ENCODE results near the gene MAGOHB.

MAGOHB gene

GRCh38 chr12:10636611-10637010, 23.2 kb upstream of the MAGOHB start:
- H3K4ac ChIP-seq (ENCODE audit: low read depth in 1 of 2, low read length in 2 of 2): no peak overlapping the region
- H2BK120ac ChIP-seq (ENCODE audit: low read depth, low read length): no peak overlapping the region
- H3K79me1 ChIP-seq (replicated peaks; ENCODE audit: low read length, poor library complexity, severe bottlenecking): no peaks in the 10 kb centered on the region
- no peak overlapping the region for H2AK5ac ChIP-seq (ENCODE audit: low read length, severe bottlenecking)
- no peak overlapping the region for H3K27ac ChIP-seq (ENCODE audit: low read length, poor library complexity, severe bottlenecking)
- H4K91ac ChIP-seq (ENCODE audit: low read length): no peak overlapping the region
- H3K14ac ChIP-seq (ENCODE audit: low read length in 2 of 2): no peak overlapping the region
- H3K27me3 ChIP-seq (ENCODE audit: control insufficient read depth in 1 of 2, insufficient read depth in 1 of 2, low read length in 2 of 2): no peaks in the 10 kb centered on the region
- H3K18ac ChIP-seq (ENCODE audit: low read depth in 1 of 2, low read length in 2 of 2): no peak overlapping the region
- DNase-seq: no peak
- peaks cover 2% of the 10 kb centered on the region for H3K4me1 ChIP-seq (ENCODE audit: control insufficient read depth, insufficient read depth, low read depth, low read length)
- H3K23ac ChIP-seq (ENCODE audit: low read length in 2 of 2): no peak overlapping the region
- 82% methylated on average over 4 of the region's 6 CpGs for WGBS
- no peak overlapping the region for H2BK5ac ChIP-seq (ENCODE audit: low read depth, low read length, poor library complexity, severe bottlenecking)
- no peaks in the 10 kb centered on the region for H3K9me3 ChIP-seq (ENCODE audit: control insufficient read depth, low read length)
- H4K8ac ChIP-seq (ENCODE audit: low read length): no peak overlapping the region
- H3K9ac ChIP-seq (ENCODE audit: low read length): no peak overlapping the region
- no peak overlapping the region for H2BK15ac ChIP-seq (ENCODE audit: low read depth, poor library complexity, severe bottlenecking)
- H2BK12ac ChIP-seq (ENCODE audit: low read length in 2 of 2): no peak overlapping the region
- no peak overlapping the region for H3K4me3 ChIP-seq (ENCODE audit: insufficient read depth in 1 of 2, low read depth in 1 of 2, low read length in 2 of 2)
- no peak overlapping the region for H3K4me2 ChIP-seq (ENCODE audit: low read length, poor library complexity, severe bottlenecking)
- H3K36me3 ChIP-seq (ENCODE audit: control insufficient read depth in 1 of 2, insufficient read depth in 2 of 2, low read depth in 1 of 2, low read length in 2 of 2): no peaks in the 10 kb centered on the region
- H2AFZ ChIP-seq (ENCODE audit: low read depth, low read length): no peak overlapping the region

GRCh38 chr12:10636124-10636523, 22.7 kb upstream of the MAGOHB start:
- no peak overlapping the region for H4K91ac ChIP-seq (ENCODE audit: low read length)
- no peak overlapping the region for H3K9ac ChIP-seq (ENCODE audit: low read length)
- no peaks in the 10 kb centered on the region for H3K27me3 ChIP-seq (ENCODE audit: control insufficient read depth in 1 of 2, insufficient read depth in 1 of 2, low read length in 2 of 2)
- H3K4me2 ChIP-seq (ENCODE audit: low read length, poor library complexity, severe bottlenecking): no peak overlapping the region
- H2AK5ac ChIP-seq (ENCODE audit: low read length, severe bottlenecking): no peak overlapping the region
- no peak overlapping the region for H3K4me3 ChIP-seq (ENCODE audit: insufficient read depth in 1 of 2, low read depth in 1 of 2, low read length in 2 of 2)
- no peaks in the 10 kb centered on the region for H3K9me3 ChIP-seq (ENCODE audit: control insufficient read depth, low read length)
- no peaks in the 10 kb centered on the region for H3K36me3 ChIP-seq (ENCODE audit: control insufficient read depth in 1 of 2, insufficient read depth in 2 of 2, low read depth in 1 of 2, low read length in 2 of 2)
- no peak overlapping the region for H2BK5ac ChIP-seq (ENCODE audit: low read depth, low read length, poor library complexity, severe bottlenecking)
- H3K4ac ChIP-seq (ENCODE audit: low read depth in 1 of 2, low read length in 2 of 2): no peak overlapping the region
- no peak overlapping the region for H3K23ac ChIP-seq (ENCODE audit: low read length in 2 of 2)
- no peak for DNase-seq
- H3K18ac ChIP-seq (ENCODE audit: low read depth in 1 of 2, low read length in 2 of 2): no peak overlapping the region
- no peak overlapping the region for H2BK12ac ChIP-seq (ENCODE audit: low read length in 2 of 2)
- WGBS: 100% methylated on average over 1 of the region's 3 CpGs
- H3K14ac ChIP-seq (ENCODE audit: low read length in 2 of 2): no peak overlapping the region
- peaks cover 2% of the 10 kb centered on the region for H3K4me1 ChIP-seq (ENCODE audit: control insufficient read depth, insufficient read depth, low read depth, low read length)
- no peak overlapping the region for H2BK120ac ChIP-seq (ENCODE audit: low read depth, low read length)
- H3K27ac ChIP-seq (ENCODE audit: low read length, poor library complexity, severe bottlenecking): no peak overlapping the region
- no peak overlapping the region for H2BK15ac ChIP-seq (ENCODE audit: low read depth, poor library complexity, severe bottlenecking)
- H4K8ac ChIP-seq (ENCODE audit: low read length): no peak overlapping the region
- H2AFZ ChIP-seq (ENCODE audit: low read depth, low read length): no peak overlapping the region
- no peaks in the 10 kb centered on the region for H3K79me1 ChIP-seq (replicated peaks; ENCODE audit: low read length, poor library complexity, severe bottlenecking)

- 97% methylated on average over 2 of the region's 2 CpGs for WGBS
- H3K79me1 ChIP-seq (replicated peaks; ENCODE audit: low read length, poor library complexity, severe bottlenecking): no peaks in the 10 kb centered on the region
These were observed 21.9 kb upstream of the MAGOHB start for GRCh38 chr12:10635306-10635705.

GRCh38 chr12:10634427-10634826, 21.0 kb upstream of the MAGOHB start:
- Histone ChIP-seq H3K23ac (ENCODE audit: low read length in 2 of 2) (no peak overlapping the region), H3K9ac (ENCODE audit: low read length) (no peak overlapping the region), H3K4me2 (ENCODE audit: low read length, poor library complexity, severe bottlenecking) (no peak overlapping the region), H2BK15ac (ENCODE audit: low read depth, poor library complexity, severe bottlenecking) (no peak overlapping the region), H2BK12ac (ENCODE audit: low read length in 2 of 2) (no peak overlapping the region), H2AFZ (ENCODE audit: low read depth, low read length) (no peak overlapping the region), H4K91ac (ENCODE audit: low read length) (no peak overlapping the region), H3K18ac (ENCODE audit: low read depth in 1 of 2, low read length in 2 of 2) (no peak overlapping the region), H2AK5ac (ENCODE audit: low read length, severe bottlenecking) (no peak overlapping the region), H3K79me1 (replicated peaks; ENCODE audit: low read length, poor library complexity, severe bottlenecking) (no peaks in the 10 kb centered on the region), H3K27ac (ENCODE audit: low read length, poor library complexity, severe bottlenecking) (peak overlapping the region; percentile 56), H3K27me3 (ENCODE audit: control insufficient read depth in 1 of 2, insufficient read depth in 1 of 2, low read length in 2 of 2) (no peaks in the 10 kb centered on the region), H3K14ac (ENCODE audit: low read length in 2 of 2) (no peak overlapping the region), H3K9me3 (ENCODE audit: control insufficient read depth, low read length) (no peaks in the 10 kb centered on the region), H3K4me1 (ENCODE audit: control insufficient read depth, insufficient read depth, low read depth, low read length) (peaks cover 2% of the 10 kb centered on the region), H3K36me3 (ENCODE audit: control insufficient read depth in 1 of 2, insufficient read depth in 2 of 2, low read depth in 1 of 2, low read length in 2 of 2) (no peaks in the 10 kb centered on the region), H2BK5ac (ENCODE audit: low read depth, low read length, poor library complexity, severe bottlenecking) (no peak overlapping the region), H4K8ac (ENCODE audit: low read length) (no peak overlapping the region), H3K4ac (ENCODE audit: low read depth in 1 of 2, low read length in 2 of 2) (no peak overlapping the region), H2BK120ac (ENCODE audit: low read depth, low read length) (no peak overlapping the region), H3K4me3 (ENCODE audit: insufficient read depth in 1 of 2, low read depth in 1 of 2, low read length in 2 of 2) (no peak overlapping the region)
- peak; percentile 35 for DNase-seq
- 45% methylated on average over 5 of the region's 5 CpGs for WGBS

More at GRCh38 chr12:10635306-10635705, 21.9 kb upstream of the MAGOHB start:
- H2BK5ac ChIP-seq (ENCODE audit: low read depth, low read length, poor library complexity, severe bottlenecking): no peak overlapping the region
- H2AK5ac ChIP-seq (ENCODE audit: low read length, severe bottlenecking): no peak overlapping the region
- H2AFZ ChIP-seq (ENCODE audit: low read depth, low read length): no peak overlapping the region
- H3K4me3 ChIP-seq (ENCODE audit: insufficient read depth in 1 of 2, low read depth in 1 of 2, low read length in 2 of 2): no peak overlapping the region
- DNase-seq: no peak
- H3K14ac ChIP-seq (ENCODE audit: low read length in 2 of 2): no peak overlapping the region
- H3K9ac ChIP-seq (ENCODE audit: low read length): no peak overlapping the region
- H3K23ac ChIP-seq (ENCODE audit: low read length in 2 of 2): no peak overlapping the region
- no peak overlapping the region for H3K4me2 ChIP-seq (ENCODE audit: low read length, poor library complexity, severe bottlenecking)
- H3K36me3 ChIP-seq (ENCODE audit: control insufficient read depth in 1 of 2, insufficient read depth in 2 of 2, low read depth in 1 of 2, low read length in 2 of 2): no peaks in the 10 kb centered on the region
- no peak overlapping the region for H3K4ac ChIP-seq (ENCODE audit: low read depth in 1 of 2, low read length in 2 of 2)
- no peak overlapping the region for H4K8ac ChIP-seq (ENCODE audit: low read length)
- H3K18ac ChIP-seq (ENCODE audit: low read depth in 1 of 2, low read length in 2 of 2): no peak overlapping the region
- no peak overlapping the region for H2BK15ac ChIP-seq (ENCODE audit: low read depth, poor library complexity, severe bottlenecking)
- H3K4me1 ChIP-seq (ENCODE audit: control insufficient read depth, insufficient read depth, low read depth, low read length): peaks cover 2% of the 10 kb centered on the region
- H2BK12ac ChIP-seq (ENCODE audit: low read length in 2 of 2): no peak overlapping the region
- no peak overlapping the region for H3K27ac ChIP-seq (ENCODE audit: low read length, poor library complexity, severe bottlenecking)
- H2BK120ac ChIP-seq (ENCODE audit: low read depth, low read length): no peak overlapping the region
- H3K27me3 ChIP-seq (ENCODE audit: control insufficient read depth in 1 of 2, insufficient read depth in 1 of 2, low read length in 2 of 2): no peaks in the 10 kb centered on the region
- H4K91ac ChIP-seq (ENCODE audit: low read length): no peak overlapping the region
- no peaks in the 10 kb centered on the region for H3K9me3 ChIP-seq (ENCODE audit: control insufficient read depth, low read length)

All from mesenchymal stem cell (in vitro differentiated cells and primary cell).